SK-N-SH (cell line): Measurements from ENCODE around the gene CNTNAP5.

Experiments used
- CTCF ChIP-seq: fragments of 200-600 bp; sonication (generic); IDR thresholded peaks from 2 replicates; pipeline ENCODE4 v1.6.1; 2017; ENCODE audit warnings: antibody characterized with exemption, mild to moderate bottlenecking, moderate library complexity
- YY1 ChIP-seq: IDR thresholded peaks from 2 replicates; pipeline ENCODE4 v1.4.0; 2012; ENCODE audit warnings: low read depth, mild to moderate bottlenecking

GRCh38 chr2:124923097-124923496 is 898.0 kb downstream of the CNTNAP5 start:
- TF ChIP-seq CTCF (no peak), YY1 (no peak)
